CD14-positive monocyte (primary cell): Measurements from ENCODE around the gene HUNK. TPM values are rescaled to one million over a fixed set of nuclear protein-coding genes. Genes with fewer than 3 reads are reported as not detected.

Source experiments
- DNase-seq, 3 donors: peaks; one replicate each; pipeline ENCODE4 v3.0.0-alpha.2; 2011 to 2022
- H2AFZ ChIP-seq: 2 replicates; pipeline ENCODE4 v1.6.0; 2012; ENCODE audit warnings: mild to moderate bottlenecking, low read depth, low read length, inconsistent platforms; ENCODE audit not compliant: insufficient read depth, poor library complexity, severe bottlenecking
- H3K27ac ChIP-seq, 2 donors: 1 replicate in 1 of 2; 2 replicates in 1 of 2; pipeline ENCODE4 v1.5.1; 2012 to 2013; ENCODE audit warnings: low read length in 2 of 2, control low read depth in 1 of 2, inconsistent platforms in 1 of 2, low read depth in 1 of 2, mild to moderate bottlenecking in 1 of 2
- H3K27me3 ChIP-seq, 2 donors: one replicate each; pipeline versions ENCODE4 v1.6.0 to v1.6.1; 2011 to 2013; ENCODE audit warnings: low read length in 2 of 2; ENCODE audit not compliant: control insufficient read depth in 2 of 2, insufficient read depth in 2 of 2
- H3K36me3 ChIP-seq, 2 donors: replicated peaks in 1 of 2; 1 replicate in 1 of 2; 2 replicates in 1 of 2; pipeline versions ENCODE4 v1.5.1 to v1.6.1; 2012 to 2013; ENCODE audit warnings: low read length in 2 of 2, control low read depth in 1 of 2, inconsistent platforms in 1 of 2, mild to moderate bottlenecking in 1 of 2; ENCODE audit not compliant: insufficient read depth in 2 of 2, control insufficient read depth in 1 of 2
- H3K4me1 ChIP-seq, 2 donors: 1 replicate in 1 of 2; 2 replicates in 1 of 2; pipeline versions ENCODE4 v1.5.1 to v1.6.1; 2012 to 2013; ENCODE audit warnings: low read length in 2 of 2, control low read depth in 1 of 2, inconsistent platforms in 1 of 2, mild to moderate bottlenecking in 1 of 2, moderate library complexity in 1 of 2; ENCODE audit not compliant: insufficient read depth in 2 of 2, control insufficient read depth in 1 of 2
- H3K4me2 ChIP-seq: replicated peaks from 2 replicates; pipeline ENCODE3; 2012; ENCODE audit warnings: low read length, moderate library complexity, mild to moderate bottlenecking; ENCODE audit not compliant: poor library complexity, severe bottlenecking; ENCODE audit errors: extremely low read depth
- H3K4me3 ChIP-seq, 3 experiments: fragments of 200-600 bp in 1 of 3; sonication (generic) in 1 of 3; replicated peaks in 1 of 3; 1 replicate in 2 of 3; 2 replicates in 1 of 3; pipeline ENCODE4 v1.5.1; 2011 to 2013; ENCODE audit warnings: low read length in 3 of 3, mild to moderate bottlenecking in 3 of 3, control low read depth in 2 of 3, low read depth in 2 of 3, inconsistent platforms in 1 of 3, moderate library complexity in 1 of 3
- H3K79me2 ChIP-seq: 2 replicates; pipeline ENCODE4 v1.6.0; 2012; ENCODE audit warnings: mild to moderate bottlenecking, control low read depth, inconsistent platforms, low read length, moderate library complexity; ENCODE audit not compliant: insufficient read depth
- H3K9ac ChIP-seq: 2 replicates; pipeline ENCODE4 v1.6.0; 2017; ENCODE audit warnings: low read length, mild to moderate bottlenecking; ENCODE audit not compliant: insufficient read depth, poor library complexity, severe bottlenecking
- H3K9me3 ChIP-seq, 2 donors: replicated peaks in 1 of 2; 1 replicate in 1 of 2; 2 replicates in 1 of 2; pipeline versions ENCODE4 v1.5.1 to v1.6.1; 2012 to 2013; ENCODE audit warnings: low read length in 2 of 2, control low read depth in 1 of 2; ENCODE audit not compliant: control insufficient read depth in 1 of 2, insufficient read depth in 1 of 2
- H4K20me1 ChIP-seq: 2 replicates; pipeline ENCODE4 v1.6.0; 2012; ENCODE audit warnings: mild to moderate bottlenecking, low read length, control low read depth, moderate library complexity; ENCODE audit not compliant: insufficient read depth
- H3K27ac Mint-ChIP-seq, 7 donors: one replicate each; pipeline ENCODE4 v1.8.0; 2020; ENCODE audit warnings: mild to moderate bottlenecking in 7 of 7, mixed read lengths in 7 of 7, moderate library complexity in 6 of 7, inconsistent platforms in 2 of 7
- H3K27me3 Mint-ChIP-seq, 3 donors: one replicate each; pipeline ENCODE4 v1.8.0; 2021 to 2022; ENCODE audit warnings: low read depth in 3 of 3, mild to moderate bottlenecking in 3 of 3, mixed read lengths in 3 of 3, moderate library complexity in 3 of 3, inconsistent platforms in 1 of 3
- H3K36me3 Mint-ChIP-seq, 2 donors: one replicate each; pipeline ENCODE4 v1.8.0; 2020; ENCODE audit warnings: mixed read lengths in 2 of 2, inconsistent platforms in 1 of 2, mild to moderate bottlenecking in 1 of 2
- H3K4me1 Mint-ChIP-seq: one replicate; pipeline ENCODE4 v1.8.0; 2020; ENCODE audit warnings: mild to moderate bottlenecking, mixed read lengths
- H3K4me3 Mint-ChIP-seq, 2 donors: one replicate each; pipeline ENCODE4 v1.8.0; 2020; ENCODE audit warnings: mild to moderate bottlenecking in 2 of 2, mixed read lengths in 2 of 2, moderate library complexity in 1 of 2
- H3K9me3 Mint-ChIP-seq, 7 donors: one replicate each; pipeline ENCODE4 v1.8.0; 2020 to 2022; ENCODE audit warnings: mixed read lengths in 7 of 7, mild to moderate bottlenecking in 6 of 7, moderate library complexity in 6 of 7, inconsistent platforms in 2 of 7
- CTCF ChIP-seq: fragments of 200-600 bp; IDR thresholded peaks from one replicate; pipeline ENCODE4 v1.8.0; 2022; ENCODE audit warnings: antibody characterized with exemption, mild to moderate bottlenecking
- WGBS: methylation state at CpG from one replicate; pipeline ENCODE4 v1.1.5; 2013; ENCODE audit warnings: missing lambda C conversion rate; ENCODE audit not compliant: insufficient coverage; 5-methylcytosine and 5-hydroxymethylcytosine counted together
- intact Hi-C, 2 donors: fragments of 100-400 bp; cut with micrococcal nuclease; formaldehyde crosslinking; loops; one replicate each; pipeline versions ENCODE4 v1.15.0 to v1.15.1; 2023
- polyA plus RNA-seq, 3 donors: library from polyadenylated mRNA; depleted of rRNA in 1 of 3; unstranded in 2 of 3; stranded (reverse) in 1 of 3; fragments of 300-500 nt in 2 of 3; fragments of >200 nt in 1 of 3; fragmentation: Illumina TruSeq in 2 of 3; gene quantifications; 1 replicate in 2 of 3; 2 replicates in 1 of 3; pipeline ENCODE4 v1.2.3, GENCODE V29; 2012 to 2021

Gene HUNK
- polyA plus RNA-seq, 3 donors, result not detected

DNA sequence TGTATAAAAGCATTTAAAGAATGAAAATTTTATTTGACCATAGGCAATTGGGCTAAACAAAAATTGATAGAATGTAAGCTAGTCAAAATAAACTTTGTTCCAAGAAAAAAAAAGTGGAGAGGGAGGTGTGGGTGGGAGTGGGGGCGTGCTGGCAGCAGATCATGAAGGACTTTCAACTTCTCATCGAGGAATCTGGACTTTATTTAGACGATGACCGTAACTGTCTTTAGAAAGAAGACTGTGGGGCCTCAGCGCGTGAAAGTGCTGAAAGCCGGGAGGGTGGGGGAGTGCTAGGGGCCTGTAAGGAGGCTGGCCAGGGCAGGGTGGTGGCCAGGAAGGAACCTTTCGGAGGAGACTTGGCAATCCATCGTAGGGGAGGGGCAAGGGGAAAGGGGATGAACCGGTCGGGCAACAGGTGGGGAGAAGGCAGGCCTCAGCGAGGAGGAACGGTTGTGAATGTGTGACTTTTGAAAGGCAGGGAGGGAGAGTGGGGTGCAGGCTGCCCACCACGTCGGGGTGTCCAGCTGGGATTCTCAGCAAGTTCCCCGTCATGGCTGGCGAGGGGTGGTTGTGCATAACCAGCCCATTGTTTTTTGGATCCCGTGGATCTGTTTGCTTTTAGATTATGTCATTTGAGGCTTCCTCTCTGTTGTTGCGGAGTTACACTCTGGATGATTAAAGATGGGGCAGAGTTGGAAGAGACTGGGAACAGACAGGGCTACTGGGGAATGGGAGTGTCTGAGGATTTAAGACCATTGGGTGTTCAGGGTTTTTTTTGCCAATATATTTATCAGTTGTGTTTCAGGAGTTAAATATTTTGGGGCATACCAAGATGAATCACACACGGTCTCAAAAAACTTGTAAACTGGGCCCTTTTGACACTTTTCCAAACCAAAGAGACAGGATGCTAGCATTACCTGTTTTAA lies 35.5 kb downstream of the HUNK start:
- Mint-ChIP-seq H3K4me1 (no peaks in the 10 kb centered on the region), H3K27me3 (peaks cover 21 to 33% (median 30%) of the 10 kb centered on the region in 3 donors), H3K27ac (no peak overlapping the region), H3K4me3 (peak overlapping the region in 1 of 2 donors; percentile 47), H3K9me3 (peaks cover 0 to 14% (median 5%) of the 10 kb centered on the region in 7 donors), H3K36me3 (no peaks in the 10 kb centered on the region)
- Histone ChIP-seq H3K79me2 (no peaks in the 10 kb centered on the region), H3K4me2 (no peak overlapping the region), H3K4me3 (no peak overlapping the region), H3K9me3 (peaks cover 0 to 4% of the 10 kb centered on the region in 2 donors), H3K4me1 (no peaks in the 10 kb centered on the region), H3K27ac (no peak overlapping the region), H3K27me3 (peaks cover 0 to 24% of the 10 kb centered on the region in 2 donors), H2AFZ (no peak overlapping the region), H3K9ac (no peak overlapping the region), H4K20me1 (no peaks in the 10 kb centered on the region), H3K36me3 (no peaks in the 10 kb centered on the region)
- no peak for TF ChIP-seq CTCF
- DNase-seq, result no peak
- 56% methylated on average over 19 of the region's 20 CpGs for WGBS
- intact Hi-C loops, result no loop called here

- Mint-ChIP-seq H3K27me3 (peaks cover 21 to 33% (median 30%) of the 10 kb centered on the region in 3 donors), H3K27ac (no peak overlapping the region), H3K36me3 (no peaks in the 10 kb centered on the region), H3K9me3 (peaks cover 0 to 19% (median 7%) of the 10 kb centered on the region in 7 donors), H3K4me1 (no peaks in the 10 kb centered on the region), H3K4me3 (no peak overlapping the region)
- intact Hi-C loops, result no loop called here
- Histone ChIP-seq H3K9ac (no peak overlapping the region), H3K27ac (no peak overlapping the region), H4K20me1 (no peaks in the 10 kb centered on the region), H3K4me2 (no peak overlapping the region), H3K4me3 (no peak overlapping the region), H3K27me3 (peaks cover 0 to 24% of the 10 kb centered on the region in 2 donors), H3K4me1 (no peaks in the 10 kb centered on the region), H3K36me3 (no peaks in the 10 kb centered on the region), H3K9me3 (peaks cover 0 to 4% of the 10 kb centered on the region in 2 donors), H2AFZ (no peak overlapping the region), H3K79me2 (no peaks in the 10 kb centered on the region)
- 36% methylated on average over 12 of the region's 18 CpGs for WGBS
- no peak for TF ChIP-seq CTCF
- no peak for DNase-seq
Measured at GRCh38 chr21:31909153-31910073, 36.6 kb downstream of the HUNK start.
